ENCODE measurements around the gene PPP3CA.

DNA sequence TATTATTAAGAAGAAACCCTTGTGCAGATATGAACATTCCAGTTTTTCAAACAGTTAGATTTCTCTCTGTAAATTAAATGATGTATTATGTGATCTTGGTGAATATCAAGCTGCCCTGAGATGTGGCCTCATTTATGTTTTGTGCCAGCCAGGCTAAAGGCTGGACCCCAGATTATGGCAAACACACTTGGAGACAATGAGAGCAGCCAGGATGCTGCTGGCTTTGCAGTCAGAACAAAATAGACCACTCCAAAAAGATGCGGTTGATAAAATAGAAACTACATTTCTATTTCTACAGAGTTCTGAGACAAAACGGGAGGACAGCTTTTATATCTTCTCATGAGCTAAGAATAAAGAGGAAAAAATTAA is 296.5 kb downstream of the PPP3CA start:
- TF ChIP-seq BHLHE40 (IDR thresholded peaks at IDR 0.05; ENCODE audit: borderline replicate concordance) (no peak), SUZ12 (IDR thresholded peaks at IDR 0.05) (no peak), FOXK2 (IDR thresholded peaks at IDR 0.05) (no peak), ZNF384 (IDR thresholded peaks at IDR 0.05) (no peak), HDGF (IDR thresholded peaks at IDR 0.05; ENCODE audit: borderline replicate concordance) (no peak), FOXM1 (IDR thresholded peaks at IDR 0.05; ENCODE audit: borderline replicate concordance) (no peak), ARNT (IDR thresholded peaks at IDR 0.05) (no peak), SP1 (IDR thresholded peaks at IDR 0.05) (no peak), LEF1 (IDR thresholded peaks at IDR 0.05; ENCODE audit: borderline replicate concordance) (no peak)

All from HEK293T (cell line).